ENCODE data around the gene ADCY6.
"Not testable (repeated sequence)": the region's sequence is repeated elsewhere in the genome, so short reads cannot be mapped to it uniquely, and the experiment has no call there.

Gene ADCY6

GRCh38 chr12:48750215-48750614 lies 38.7 kb downstream of the ADCY6 start:
- DNase-seq = no peak

GRCh38 chr12:48744251-48745008 lies 44.5 kb downstream of the ADCY6 start:
- no peak for DNase-seq

- peak; percentile 11 to 39 (median 19) for DNase-seq
Measured at GRCh38 chr12:48739618-48740269, 49.1 kb downstream of the ADCY6 start.

GRCh38 chr12:48736456-48736855 lies 52.4 kb downstream of the ADCY6 start:
- no peak for DNase-seq

GRCh38 chr12:48728807-48729206 lies 60.1 kb downstream of the ADCY6 start:
- no peak for DNase-seq

- DNase-seq = not testable (repeated sequence)
Measured at GRCh38 chr12:48720737-48721136, 68.2 kb downstream of the ADCY6 start.

GRCh38 chr12:48720171-48720570 lies 68.7 kb downstream of the ADCY6 start:
- DNase-seq = not testable (repeated sequence)

- DNase-seq = not testable (repeated sequence)
Measured at GRCh38 chr12:48719002-48719401, 69.9 kb downstream of the ADCY6 start.

GRCh38 chr12:48717252-48717695 lies 71.6 kb downstream of the ADCY6 start:
- peak in 2 of 4 experiments; percentile 9 to 15 for DNase-seq

GRCh38 chr12:48716493-48717251 lies 72.2 kb downstream of the ADCY6 start, which contains the start of gene CCNT1:
Gene CCNT1 (minus strand): TSS chr12:48716707. CDS start chr12:48716675, 32 bp downstream.
- DNase-seq = peak; percentile 100
